Liver (tissue), 10 donors: Measurements from ENCODE around the gene HSP90AA1. TPM values are rescaled to one million over a fixed set of nuclear protein-coding genes. Genes with fewer than 3 reads are reported as not detected.

Experiments
- DNase-seq: peaks from one replicate; pipeline ENCODE4 v3.0.0-alpha.2; 2017; ENCODE audit warnings: low spot score
- H3K27ac ChIP-seq, 2 donors: one replicate each; pipeline ENCODE4 v1.7.0; 2013; ENCODE audit warnings: inconsistent platforms in 2 of 2, low read length in 2 of 2, control low read depth in 1 of 2, low read depth in 1 of 2, mild to moderate bottlenecking in 1 of 2
- H3K27me3 ChIP-seq, 4 donors: one replicate each; pipeline versions ENCODE4 v1.6.1 to v1.7.0; 2013; ENCODE audit warnings: low read length in 3 of 4, inconsistent platforms in 1 of 4, mild to moderate bottlenecking in 1 of 4, moderate library complexity in 1 of 4; ENCODE audit not compliant: control insufficient read depth in 4 of 4, insufficient read depth in 4 of 4
- H3K36me3 ChIP-seq, 4 donors: one replicate each; pipeline versions ENCODE4 v1.6.1 to v1.7.0; 2013; ENCODE audit warnings: low read length in 3 of 4, mild to moderate bottlenecking in 3 of 4, low read depth in 1 of 4, moderate library complexity in 1 of 4; ENCODE audit not compliant: control insufficient read depth in 4 of 4, insufficient read depth in 3 of 4
- H3K4me1 ChIP-seq, 4 donors: one replicate each; pipeline versions ENCODE4 v1.6.1 to v1.7.0; 2013; ENCODE audit warnings: low read length in 3 of 4, mild to moderate bottlenecking in 3 of 4, moderate library complexity in 1 of 4; ENCODE audit not compliant: control insufficient read depth in 4 of 4, insufficient read depth in 4 of 4
- H3K4me3 ChIP-seq, 3 donors: one replicate each; pipeline versions ENCODE4 v1.6.1 to v1.7.0; 2013; ENCODE audit warnings: low read length in 3 of 3, control low read depth in 1 of 3, low read depth in 1 of 3, mild to moderate bottlenecking in 1 of 3
- H3K9ac ChIP-seq, 2 donors: one replicate each; pipeline ENCODE4 v1.7.0; 2013; ENCODE audit warnings: low read length in 2 of 2, mild to moderate bottlenecking in 2 of 2, moderate library complexity in 2 of 2, control low read depth in 1 of 2, low read depth in 1 of 2
- H3K9me3 ChIP-seq, 4 donors: one replicate each; pipeline versions ENCODE4 v1.6.1 to v1.7.0; 2013; ENCODE audit warnings: low read length in 3 of 4; ENCODE audit not compliant: control insufficient read depth in 4 of 4
- ATF3 ChIP-seq: IDR thresholded peaks from 2 replicates; pipeline ENCODE4 v1.6.1; 2016; ENCODE audit warnings: antibody characterized with exemption
- FOXA2 ChIP-seq: IDR thresholded peaks from 2 replicates; pipeline ENCODE4 v1.6.1; 2016; ENCODE audit warnings: antibody characterized with exemption
- HNF4G ChIP-seq: IDR thresholded peaks from 2 replicates; pipeline ENCODE4 v1.6.1; 2016; ENCODE audit warnings: antibody characterized with exemption
- JUND ChIP-seq, 2 donors: IDR thresholded peaks; 2 replicates each; pipeline ENCODE4 v1.6.1; 2016; ENCODE audit warnings: antibody characterized with exemption in 2 of 2
- MAX ChIP-seq: IDR thresholded peaks from 2 replicates; pipeline ENCODE4 v1.6.1; 2016; ENCODE audit warnings: antibody characterized with exemption
- REST ChIP-seq: IDR thresholded peaks from 2 replicates; pipeline ENCODE4 v1.6.1; 2016; ENCODE audit warnings: antibody characterized with exemption, mild to moderate bottlenecking
- SP1 ChIP-seq: IDR thresholded peaks from 2 replicates; pipeline ENCODE4 v1.6.1; 2018; ENCODE audit warnings: antibody characterized with exemption, mild to moderate bottlenecking
- WGBS: extraction: QIAGEN DNeasy Blood & Tissue Kit; methylation state at CpG from one replicate; pipeline ENCODE4 v1.1.7; 2013; 5-methylcytosine and 5-hydroxymethylcytosine counted together
- polyA plus RNA-seq, 2 donors: library from polyadenylated mRNA; stranded (reverse) in 1 of 2; unstranded in 1 of 2; fragments of 200-250 nt in 1 of 2; fragments of >200 nt in 1 of 2; fragmentation: Nextera tagmentation in 1 of 2; extraction: Ambion mirVana in 1 of 2; gene quantifications; one replicate each; pipeline versions ENCODE4 v1.2.1 to v1.2.3, GENCODE V29; 2013 to 2015
- small RNA-seq: library from RNA; depleted of rRNA; stranded (forward); fragments of <200 nt; gene quantifications from one replicate; pipeline ENCODE3, GENCODE V24; 2014
- total RNA-seq, 2 donors: library from RNA; depleted of rRNA; stranded (reverse); fragments of >200 nt; gene quantifications; one replicate each; pipeline ENCODE4 v1.2.3, GENCODE V29; 2014
- donor health status: healthy.
- donor health status: healthy.
- donor health status: healthy.
- donor health status: healthy.
- donor health status: healthy.

The HSP90AA1 gene
- total and polyA plus RNA-seq, 4 donors: 174 to 386 (median 287) TPM

GRCh38 chr14:102034301-102034700, 52.5 kb downstream of the HSP90AA1 start:
- Histone ChIP-seq H3K27me3 (no peaks in the 10 kb centered on the region), H3K9me3 (no peaks in the 10 kb centered on the region), H3K4me3 (no peak overlapping the region), H3K27ac (no peak overlapping the region), H3K9ac (no peak overlapping the region), H3K36me3 (peaks cover 18 to 93% (median 74%) of the 10 kb centered on the region in 4 donors), H3K4me1 (no peaks in the 10 kb centered on the region)
- no peak for DNase-seq
- TF ChIP-seq ATF3 (no peak), JUND (IDR thresholded peaks at IDR 0.05) (no peak), FOXA2 (no peak)
- WGBS: 90% methylated on average over 11 of the region's 11 CpGs

- H3K36me3 ChIP-seq: peaks cover 15 to 93% (median 74%) of the 10 kb centered on the region in 4 donors
- no peak overlapping the region for H3K27ac ChIP-seq
- no peaks in the 10 kb centered on the region for H3K9me3 ChIP-seq
- H3K4me1 ChIP-seq: no peaks in the 10 kb centered on the region
- DNase-seq: no peak
- H3K9ac ChIP-seq: no peak overlapping the region
- TF ChIP-seq HNF4G (no peak), MAX (no peak), SP1 (no peak), REST (no peak)
- WGBS: 96% methylated on average over 13 of the region's 13 CpGs
- no peaks in the 10 kb centered on the region for H3K27me3 ChIP-seq
- H3K4me3 ChIP-seq: no peak overlapping the region
Measured at GRCh38 chr14:102033241-102033640, 53.6 kb downstream of the HSP90AA1 start.

Small RNAs within 50 kb of the gene (small RNA-seq; reads per million reads assigned to genes)
- not detected for gene RN7SL472P

Other genes with a start within 250 kb of the HSP90AA1 start
- 100 to 1,000 TPM; 112 to 201 TPM for gene DYNC1H1, start 122.5 kb downstream of the HSP90AA1 start, total RNA-seq
- gene DYNC1H1, start 122.5 kb downstream of the HSP90AA1 start, polyA plus RNA-seq: 10 to 100 TPM; 50.3 to 53.3 TPM
- gene WDR20, start 52.9 kb upstream of the HSP90AA1 start, total RNA-seq: 10 to 100 TPM; 15.3 to 18.5 TPM
- 1 to 10 TPM; 6.5 to 6.8 TPM for gene WDR20, start 52.9 kb upstream of the HSP90AA1 start, polyA plus RNA-seq
- gene MOK, start 218.1 kb upstream of the HSP90AA1 start, total RNA-seq: 1 to 10 TPM; 2.4 to 6.4 TPM
- gene MOK, start 218.1 kb upstream of the HSP90AA1 start, polyA plus RNA-seq: 1 to 10 TPM; 2.8 to 2.9 TPM
- gene ZNF839, start 232.7 kb upstream of the HSP90AA1 start, total RNA-seq: 1 to 10 TPM; 5.3 to 5.6 TPM
- 1 to 10 TPM; 3.1 to 3.3 TPM for gene ZNF839, start 232.7 kb upstream of the HSP90AA1 start, polyA plus RNA-seq